Gastroesophageal sphincter (tissue), 2 donors: Measurements from ENCODE around the gene TUBB2B.

Source experiments
- EP300 ChIP-seq: sonication (generic); formaldehyde crosslinking; IDR thresholded peaks from one replicate; pipeline ENCODE4 v1.6.1; 2017; ENCODE audit warnings: antibody characterized with exemption, mild to moderate bottlenecking
- POLR2A ChIP-seq, 2 donors: fragments of 450-650 bp; IDR thresholded peaks; one replicate each; pipeline ENCODE4 v1.6.1; 2017; ENCODE audit warnings: antibody characterized with exemption in 2 of 2, mild to moderate bottlenecking in 2 of 2, moderate library complexity in 1 of 2

- TF ChIP-seq EP300 (no peak), POLR2A (IDR thresholded peaks at IDR 0.05) (no peak)
These were observed 22.5 kb downstream of the TUBB2B start for GRCh38 chr6:3204921-3205320.
